ENCODE data around the gene SDK2. TPM values are rescaled to one million over a fixed set of nuclear protein-coding genes. Genes with fewer than 3 reads are reported as not detected.

Gene SDK2
- polyA plus RNA-seq, 1 experiment: 0.04 TPM

- no peak for TF ChIP-seq CTCF (IDR thresholded peaks at IDR 0.05; ENCODE audit: insufficient read depth, low read depth, low read length)
- POLR2A ChIA-PET: no interaction called here
- CTCF ChIA-PET: interaction anchor here (18.2 kb wide), 1 partner anchor 107 kb away, joined by 427 read pairs; the partner anchor contains the start of gene CPSF4L
- no peaks in the 10 kb centered on the region; the same call in 1 of the 2 replicates for H3K27me3 ChIP-seq (ENCODE audit: control insufficient read depth, insufficient read depth, low read length)
- no peak overlapping the region for H3K4me3 ChIP-seq (ENCODE audit: low read depth, low read length)
- no peak for DNase-seq (ENCODE audit: low read depth)
- H3K36me3 ChIP-seq (ENCODE audit: control insufficient read depth, insufficient read depth, low read length): no peaks in the 10 kb centered on the region
Observed at GRCh38 chr17:73360961-73361761, 283.1 kb downstream of the SDK2 start.

- H3K4me3 ChIP-seq (ENCODE audit: low read depth, low read length): no peak overlapping the region
- no peaks in the 10 kb centered on the region for H3K36me3 ChIP-seq (ENCODE audit: control insufficient read depth, insufficient read depth, low read length)
- no peak for DNase-seq (ENCODE audit: low read depth)
- H3K27me3 ChIP-seq (ENCODE audit: control insufficient read depth, insufficient read depth, low read length): no peaks in the 10 kb centered on the region; the same call in 1 of the 2 replicates
- POLR2A ChIA-PET: no interaction called here
- no peak for TF ChIP-seq CTCF (IDR thresholded peaks at IDR 0.05; ENCODE audit: insufficient read depth, low read depth, low read length)
- CTCF ChIA-PET: interaction anchor here (0.6 to 2.2 kb wide), 4 partner anchors 11 to 104 kb away, joined by 3 to 8 read pairs (median 4); no protein-coding TSS in a partner anchor
Observed at GRCh38 chr17:73359987-73360410, 284.2 kb downstream of the SDK2 start.

- CTCF ChIA-PET: interaction anchor here (0.8 to 2.2 kb wide), 2 partner anchors 11 to 103 kb away, joined by 3 to 8 read pairs; no protein-coding TSS in a partner anchor
Observed at GRCh38 chr17:73359352-73359751, 284.9 kb downstream of the SDK2 start.

GRCh38 chr17:73358668-73359067, 285.6 kb downstream of the SDK2 start:
- DNase-seq (ENCODE audit: low read depth): no peak
- Histone ChIP-seq H3K36me3 (ENCODE audit: control insufficient read depth, insufficient read depth, low read length) (no peaks in the 10 kb centered on the region), H3K27me3 (ENCODE audit: control insufficient read depth, insufficient read depth, low read length) (no peaks in the 10 kb centered on the region; the same call in 1 of the 2 replicates), H3K4me3 (ENCODE audit: low read depth, low read length) (no peak overlapping the region)
- no peak for TF ChIP-seq CTCF (IDR thresholded peaks at IDR 0.05; ENCODE audit: insufficient read depth, low read depth, low read length)
- CTCF ChIA-PET: interaction anchor here (0.8 to 2.2 kb wide), 2 partner anchors 11 to 102 kb away, joined by 3 to 8 read pairs; no protein-coding TSS in a partner anchor
- POLR2A ChIA-PET: no interaction called here

More at GRCh38 chr17:73359352-73359751, 284.9 kb downstream of the SDK2 start:
- H3K36me3 ChIP-seq (ENCODE audit: control insufficient read depth, insufficient read depth, low read length): no peaks in the 10 kb centered on the region
- no peak for TF ChIP-seq CTCF (IDR thresholded peaks at IDR 0.05; ENCODE audit: insufficient read depth, low read depth, low read length)
- no peaks in the 10 kb centered on the region; the same call in 1 of the 2 replicates for H3K27me3 ChIP-seq (ENCODE audit: control insufficient read depth, insufficient read depth, low read length)
- no peak for DNase-seq (ENCODE audit: low read depth)
- POLR2A ChIA-PET: no interaction called here
- no peak overlapping the region for H3K4me3 ChIP-seq (ENCODE audit: low read depth, low read length)

GRCh38 chr17:73357981-73358380, 286.3 kb downstream of the SDK2 start:
- DNase-seq (ENCODE audit: low read depth): no peak
- ChIA-PET POLR2A (no interaction called here), CTCF (interaction anchor here (0.7 to 1.1 kb wide), 3 partner anchors 12 to 103 kb away, joined by 3 to 5 read pairs (median 3); no protein-coding TSS in a partner anchor)
- no peak overlapping the region for H3K4me3 ChIP-seq (ENCODE audit: low read depth, low read length)
- H3K27me3 ChIP-seq (ENCODE audit: control insufficient read depth, insufficient read depth, low read length): no peaks in the 10 kb centered on the region; the same call in 1 of the 2 replicates
- no peaks in the 10 kb centered on the region for H3K36me3 ChIP-seq (ENCODE audit: control insufficient read depth, insufficient read depth, low read length)
- no peak for TF ChIP-seq CTCF (IDR thresholded peaks at IDR 0.05; ENCODE audit: insufficient read depth, low read depth, low read length)
